Thoracic aorta (tissue), 2 donors: Measurements from ENCODE around the gene HSD17B12. TPM values are rescaled to one million over a fixed set of nuclear protein-coding genes. Genes with fewer than 3 reads are reported as not detected.
"Not testable (repeated sequence)": the region's sequence is repeated elsewhere in the genome, so short reads cannot be mapped to it uniquely, and the experiment has no call there.

Experiments used
- ATAC-seq: fragments of 150-250 bp; one replicate; pipeline ENCODE4 v1.8.0; 2017; ENCODE audit warnings: low read depth; ENCODE audit not compliant: insufficient number of reproducible peaks, low FRiP score
- DNase-seq: peaks from one replicate; pipeline ENCODE4 v3.0.0-alpha.2; 2020; ENCODE audit warnings: low spot score
- H3K27ac ChIP-seq, 2 donors: fragments of 200-600 bp; sonication (generic); 1 replicate in 1 of 2; 2 replicates in 1 of 2; pipeline ENCODE4 v1.5.1; 2016; ENCODE audit warnings: mild to moderate bottlenecking in 2 of 2, moderate library complexity in 2 of 2
- H3K27me3 ChIP-seq: fragments of 200-600 bp; sonication (generic); replicated peaks from 2 replicates; pipeline ENCODE4 v1.6.0; 2016; ENCODE audit warnings: mild to moderate bottlenecking; ENCODE audit not compliant: insufficient read depth
- H3K36me3 ChIP-seq: fragments of 200-600 bp; sonication (generic); one replicate; pipeline ENCODE4 v1.5.1; 2016
- H3K4me1 ChIP-seq, 2 donors: fragments of 200-600 bp; sonication (generic); 1 replicate in 1 of 2; 2 replicates in 1 of 2; pipeline versions ENCODE4 v1.5.1 to v1.6.0; 2016; ENCODE audit warnings: low read depth in 2 of 2, mild to moderate bottlenecking in 1 of 2; ENCODE audit not compliant: control insufficient read depth in 1 of 2
- H3K4me3 ChIP-seq: fragments of 200-600 bp; sonication (generic); 2 replicates; pipeline ENCODE4 v1.5.1; 2016; ENCODE audit warnings: mild to moderate bottlenecking
- H3K9me3 ChIP-seq: fragments of 200-600 bp; sonication (generic); 2 replicates; pipeline ENCODE4 v1.5.1; 2016
- CTCF ChIP-seq: fragments of 200-600 bp; sonication (generic); IDR thresholded peaks from one replicate; pipeline ENCODE4 v1.5.1; 2019; ENCODE audit warnings: antibody characterized with exemption
- total RNA-seq, 2 donors: library from RNA; depleted of rRNA; stranded (reverse); fragments of >200 nt; gene quantifications; one replicate each; pipeline versions ENCODE4 v1.1.0 to v1.2.3, GENCODE V29; 2016

HSD17B12 gene
- total RNA-seq, 2 donors from 2014 or later: 91.7 to 97.4 TPM

GRCh38 chr11:43765194-43765593 is 84.7 kb downstream of the HSD17B12 start:
- H3K36me3 ChIP-seq: no peaks in the 10 kb centered on the region
- H3K27me3 ChIP-seq: no peaks in the 10 kb centered on the region
- H3K4me1 ChIP-seq: no peaks in the 10 kb centered on the region
- H3K27ac ChIP-seq: no peak overlapping the region
- ATAC-seq (no peak), DNase-seq (no peak)
- no peaks in the 10 kb centered on the region for H3K9me3 ChIP-seq
- H3K4me3 ChIP-seq: no peak overlapping the region
- TF ChIP-seq CTCF: no peak

GRCh38 chr11:43768654-43769053 is 88.1 kb downstream of the HSD17B12 start:
- H3K4me1 ChIP-seq, DNase-seq, ATAC-seq, H3K27me3 ChIP-seq, H3K9me3 ChIP-seq, H3K27ac ChIP-seq, H3K36me3 ChIP-seq, H3K4me3 ChIP-seq: not testable (repeated sequence)

GRCh38 chr11:43770173-43770572 is 89.6 kb downstream of the HSD17B12 start:
- ATAC-seq (no peak), DNase-seq (no peak)
- Histone ChIP-seq H3K4me3 (no peak overlapping the region), H3K36me3 (no peaks in the 10 kb centered on the region), H3K9me3 (no peaks in the 10 kb centered on the region), H3K27me3 (no peaks in the 10 kb centered on the region), H3K4me1 (peaks cover 8 to 10% of the 10 kb centered on the region in 2 donors), H3K27ac (no peak overlapping the region)
- TF ChIP-seq CTCF: no peak

- no peak for TF ChIP-seq CTCF
- ATAC-seq (no peak), DNase-seq (no peak)
- H3K4me1 ChIP-seq: peaks cover 8 to 10% of the 10 kb centered on the region in 2 donors
- no peaks in the 10 kb centered on the region for H3K27me3 ChIP-seq
- H3K4me3 ChIP-seq: no peak overlapping the region
- H3K9me3 ChIP-seq: no peaks in the 10 kb centered on the region
- peak overlapping the region in 1 of 2 donors; percentile 13 for H3K27ac ChIP-seq
- no peaks in the 10 kb centered on the region for H3K36me3 ChIP-seq
These were observed 92.2 kb downstream of the HSD17B12 start for GRCh38 chr11:43772733-43773132.

GRCh38 chr11:43774786-43775185 is 94.2 kb downstream of the HSD17B12 start:
- Histone ChIP-seq H3K27me3 (no peaks in the 10 kb centered on the region), H3K27ac (no peak overlapping the region), H3K4me3 (no peak overlapping the region), H3K4me1 (peaks cover 8 to 10% of the 10 kb centered on the region in 2 donors), H3K36me3 (no peaks in the 10 kb centered on the region), H3K9me3 (no peaks in the 10 kb centered on the region)
- ATAC-seq: no peak
- TF ChIP-seq CTCF: no peak
- no peak for DNase-seq

GRCh38 chr11:43779306-43779705 is 98.8 kb downstream of the HSD17B12 start:
- Histone ChIP-seq H3K9me3 (peaks cover 4% of the 10 kb centered on the region), H3K4me1 (no peaks in the 10 kb centered on the region), H3K27ac (no peak overlapping the region), H3K36me3 (no peaks in the 10 kb centered on the region), H3K27me3 (no peaks in the 10 kb centered on the region), H3K4me3 (no peak overlapping the region)
- TF ChIP-seq CTCF: no peak
- ATAC-seq (no peak), DNase-seq (no peak)
